Measurements from ENCODE around the gene LKAAEAR1.

DNA sequence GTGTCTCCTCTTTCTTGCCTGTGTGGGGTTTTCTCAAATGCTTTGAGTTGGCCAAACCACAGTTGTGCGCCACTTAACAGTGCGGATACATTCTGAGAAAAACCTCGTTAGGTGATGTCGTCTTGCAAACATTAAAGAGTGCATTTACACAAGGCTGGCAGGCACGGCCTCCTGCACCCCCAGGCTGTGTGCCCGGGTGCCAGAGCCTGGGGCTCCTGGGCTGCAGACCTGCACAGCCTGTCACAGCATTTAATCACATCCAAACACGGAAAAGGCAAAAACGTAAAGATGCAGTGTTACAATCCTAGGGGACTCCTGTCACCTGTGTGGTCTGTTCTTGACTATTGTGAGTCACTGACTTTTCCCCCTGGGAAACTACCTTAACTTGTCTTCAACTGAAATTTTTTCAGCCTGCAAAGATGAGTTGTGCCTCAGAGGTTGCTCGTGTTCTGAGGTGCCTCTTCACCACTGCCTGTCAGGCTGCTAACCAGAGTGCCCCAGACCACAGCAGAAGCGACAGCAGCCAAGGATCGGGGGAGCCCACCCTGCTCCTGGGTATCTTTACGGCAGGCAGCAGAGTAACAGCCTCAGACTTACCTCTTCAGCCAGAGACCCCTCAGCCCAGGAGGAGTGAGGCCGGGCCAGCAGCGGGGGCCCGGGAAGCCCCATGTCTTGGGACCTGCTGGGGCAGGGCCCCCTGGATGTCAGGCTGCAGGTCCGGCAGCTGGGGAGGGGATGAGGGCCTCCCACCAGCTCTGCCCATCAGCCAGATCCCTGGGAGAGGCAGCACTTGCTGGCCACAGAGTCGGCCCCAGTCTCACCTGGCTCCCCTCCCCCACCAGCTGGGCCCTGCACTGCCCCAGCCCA lies 48.9 kb downstream of the LKAAEAR1 start:
- TF ChIP-seq, protein P1, sequence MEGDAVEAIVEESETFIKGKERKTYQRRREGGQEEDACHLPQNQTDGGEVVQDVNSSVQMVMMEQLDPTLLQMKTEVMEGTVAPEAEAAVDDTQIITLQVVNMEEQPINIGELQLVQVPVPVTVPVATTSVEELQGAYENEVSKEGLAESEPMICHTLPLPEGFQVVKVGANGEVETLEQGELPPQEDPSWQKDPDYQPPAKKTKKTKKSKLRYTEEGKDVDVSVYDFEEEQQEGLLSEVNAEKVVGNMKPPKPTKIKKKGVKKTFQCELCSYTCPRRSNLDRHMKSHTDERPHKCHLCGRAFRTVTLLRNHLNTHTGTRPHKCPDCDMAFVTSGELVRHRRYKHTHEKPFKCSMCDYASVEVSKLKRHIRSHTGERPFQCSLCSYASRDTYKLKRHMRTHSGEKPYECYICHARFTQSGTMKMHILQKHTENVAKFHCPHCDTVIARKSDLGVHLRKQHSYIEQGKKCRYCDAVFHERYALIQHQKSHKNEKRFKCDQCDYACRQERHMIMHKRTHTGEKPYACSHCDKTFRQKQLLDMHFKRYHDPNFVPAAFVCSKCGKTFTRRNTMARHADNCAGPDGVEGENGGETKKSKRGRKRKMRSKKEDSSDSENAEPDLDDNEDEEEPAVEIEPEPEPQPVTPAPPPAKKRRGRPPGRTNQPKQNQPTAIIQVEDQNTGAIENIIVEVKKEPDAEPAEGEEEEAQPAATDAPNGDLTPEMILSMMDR (IDR thresholded peaks at IDR 0.05): no peak
- TF ChIP-seq POLR2A (IDR thresholded peaks at IDR 0.05) (no peak), EP300 (IDR thresholded peaks at IDR 0.05) (no peak), POLR2AphosphoS5 (IDR thresholded peaks at IDR 0.05) (no peak)
